ENCODE measurements around the gene NUP155. TPM values are rescaled to one million over a fixed set of nuclear protein-coding genes. Genes with fewer than 3 reads are reported as not detected.

NUP155 gene
- total RNA-seq, 1 donor from 2014 or later, result 89.3 TPM

GRCh38 chr5:37254581-37254980, 116.3 kb downstream of the NUP155 start:
- no peak for DNase-seq (ENCODE audit: low spot score)
- no peak overlapping the region for H3K4me3 ChIP-seq
- peaks cover 7% of the 10 kb centered on the region for H3F3A ChIP-seq (ENCODE audit: low read depth)
- no peaks in the 10 kb centered on the region for H3K79me2 ChIP-seq (ENCODE audit: low read depth)
- no peak overlapping the region for H3K27ac ChIP-seq
- H3K36me3 ChIP-seq, result no peaks in the 10 kb centered on the region
- Mint-ChIP-seq H3K27ac (no peak overlapping the region), H3K27me3 (ENCODE audit: insufficient read depth, low read depth) (peaks cover 3% of the 10 kb centered on the region), H3K4me3 (no peak overlapping the region), H3K36me3 (no peaks in the 10 kb centered on the region), H3K9me3 (peaks cover 8% of the 10 kb centered on the region), H3K4me1 (peaks cover 4% of the 10 kb centered on the region)
- H3K4me1 ChIP-seq, result peaks cover 5% of the 10 kb centered on the region
- no peaks in the 10 kb centered on the region for H3K27me3 ChIP-seq
- H3K9ac ChIP-seq, result no peak overlapping the region
- H2AFZ ChIP-seq (replicated peaks), result no peak overlapping the region
- H4K20me1 ChIP-seq (ENCODE audit: low read depth), result no peaks in the 10 kb centered on the region
- no peak for TF ChIP-seq EZH2 (IDR thresholded peaks at IDR 0.05)
- no peak for TF ChIP-seq EZH2phosphoT487 (IDR thresholded peaks at IDR 0.05)
- TF ChIP-seq CTCF (IDR thresholded peaks at IDR 0.05), result no peak
- no peak overlapping the region for H3K4me2 ChIP-seq
- H3K9me3 ChIP-seq (ENCODE audit: low read depth), result no peaks in the 10 kb centered on the region

GRCh38 chr5:37251665-37252064, 119.2 kb downstream of the NUP155 start:
- H3K27ac ChIP-seq, result no peak overlapping the region
- no peak overlapping the region for H3K4me3 Mint-ChIP-seq
- H2AFZ ChIP-seq (replicated peaks), result no peak overlapping the region
- no peak for DNase-seq (ENCODE audit: low spot score)
- no peak overlapping the region for H3K9ac ChIP-seq
- H3K36me3 Mint-ChIP-seq, result no peaks in the 10 kb centered on the region
- no peak for TF ChIP-seq EZH2phosphoT487 (IDR thresholded peaks at IDR 0.05)
- TF ChIP-seq EZH2 (IDR thresholded peaks at IDR 0.05), result no peak
- no peak for TF ChIP-seq CTCF (IDR thresholded peaks at IDR 0.05)
- H3K4me1 ChIP-seq, result peaks cover 7% of the 10 kb centered on the region
- peaks cover 2% of the 10 kb centered on the region for H3K27me3 Mint-ChIP-seq (ENCODE audit: insufficient read depth, low read depth)
- H3K27ac Mint-ChIP-seq, result no peak overlapping the region
- H3K9me3 ChIP-seq (ENCODE audit: low read depth), result no peaks in the 10 kb centered on the region
- H3K4me2 ChIP-seq, result no peak overlapping the region
- H3K27me3 ChIP-seq, result no peaks in the 10 kb centered on the region
- peaks cover 4% of the 10 kb centered on the region for H3K9me3 Mint-ChIP-seq
- no peaks in the 10 kb centered on the region for H3K36me3 ChIP-seq
- H3K4me3 ChIP-seq, result no peak overlapping the region
- H4K20me1 ChIP-seq (ENCODE audit: low read depth), result no peaks in the 10 kb centered on the region
- H3K4me1 Mint-ChIP-seq, result peaks cover 8% of the 10 kb centered on the region
- H3F3A ChIP-seq (ENCODE audit: low read depth), result peaks cover 24% of the 10 kb centered on the region
- H3K79me2 ChIP-seq (ENCODE audit: low read depth), result peaks cover 17% of the 10 kb centered on the region

- TF ChIP-seq EZH2 (IDR thresholded peaks at IDR 0.05), result no peak
- H3K4me3 ChIP-seq, result peak overlapping the region; percentile 78
- H3K79me2 ChIP-seq (ENCODE audit: low read depth), result peaks cover 17% of the 10 kb centered on the region
- H3K9me3 ChIP-seq (ENCODE audit: low read depth), result no peaks in the 10 kb centered on the region
- DNase-seq (ENCODE audit: low spot score), result no peak
- no peaks in the 10 kb centered on the region for H3K36me3 Mint-ChIP-seq
- peak overlapping the region; percentile 94 for H3K27ac Mint-ChIP-seq
- peaks cover 8% of the 10 kb centered on the region for H3K4me1 Mint-ChIP-seq
- H3K36me3 ChIP-seq, result no peaks in the 10 kb centered on the region
- H3K27me3 ChIP-seq, result no peaks in the 10 kb centered on the region
- peak overlapping the region; percentile 91 for H3K4me3 Mint-ChIP-seq
- H3K4me1 ChIP-seq, result peaks cover 7% of the 10 kb centered on the region
- H3K9ac ChIP-seq, result no peak overlapping the region
- peaks cover 24% of the 10 kb centered on the region for H3F3A ChIP-seq (ENCODE audit: low read depth)
- H3K4me2 ChIP-seq, result peak overlapping the region; percentile 88
- no peaks in the 10 kb centered on the region for H4K20me1 ChIP-seq (ENCODE audit: low read depth)
- H3K27ac ChIP-seq, result no peak overlapping the region
- H3K9me3 Mint-ChIP-seq, result peaks cover 4% of the 10 kb centered on the region
- H2AFZ ChIP-seq (replicated peaks), result peak overlapping the region; percentile 90
- peaks cover 2% of the 10 kb centered on the region for H3K27me3 Mint-ChIP-seq (ENCODE audit: insufficient read depth, low read depth)
Observed at GRCh38 chr5:37249815-37250164, 121.1 kb downstream of the NUP155 start.

GRCh38 chr5:37248970-37249814, 121.7 kb downstream of the NUP155 start, which contains the start of gene CPLANE1:
TSS of gene CPLANE1 (minus strand) at chr5:37249376. CDS start at chr5:37247698, 1,678 bp downstream.
- Histone ChIP-seq H3K4me3 (peak within 1 kb of the TSS; percentile 78), H3K27ac (peak within 1 kb of the TSS; percentile 93), H3K9me3 (ENCODE audit: low read depth) (no peaks in the 10 kb centered on the region), H3K36me3 (no peaks in the 10 kb centered on the region), H3K4me2 (peak within 1 kb of the TSS; percentile 88), H4K20me1 (ENCODE audit: low read depth) (no peaks in the 10 kb centered on the region), H3K79me2 (ENCODE audit: low read depth) (peaks cover 17% of the 10 kb centered on the region), H3F3A (ENCODE audit: low read depth) (peaks cover 24% of the 10 kb centered on the region), H3K9ac (peak within 1 kb of the TSS; percentile 78), H3K27me3 (no peaks in the 10 kb centered on the region), H2AFZ (replicated peaks) (peak within 1 kb of the TSS; percentile 93), H3K4me1 (peaks cover 7% of the 10 kb centered on the region)
- H3K4me3 Mint-ChIP-seq, result peak within 1 kb of the TSS; percentile 91
- no peaks in the 10 kb centered on the region for H3K36me3 Mint-ChIP-seq
- peaks cover under 1% of the 10 kb centered on the region for H3K9me3 Mint-ChIP-seq
- H3K4me1 Mint-ChIP-seq, result peaks cover 8% of the 10 kb centered on the region
- DNase-seq (ENCODE audit: low spot score), result peak; percentile 95
- TF ChIP-seq EZH2phosphoT487 (IDR thresholded peaks at IDR 0.05) (peak; percentile 28), EZH2 (IDR thresholded peaks at IDR 0.05) (no peak), CTCF (IDR thresholded peaks at IDR 0.05) (peak; percentile 30)
- H3K27me3 Mint-ChIP-seq (ENCODE audit: insufficient read depth, low read depth), result peaks cover 2% of the 10 kb centered on the region
- peak within 1 kb of the TSS; percentile 94 for H3K27ac Mint-ChIP-seq
